Thyroid gland (tissue), 4 donors: ENCODE measurements around the gene KRT10.

Experiments used
- POLR2A ChIP-seq, 2 donors: fragments of 450-650 bp; IDR thresholded peaks; one replicate each; pipeline ENCODE4 v1.6.1; 2017; ENCODE audit warnings: antibody characterized with exemption in 2 of 2, mild to moderate bottlenecking in 2 of 2, moderate library complexity in 1 of 2
- TF ChIP-seq, protein P1 (sequence below), 6 experiments: fragments of 200-600 bp in 3 of 6; fragments of 450-650 bp in 3 of 6; sonication (generic) in 3 of 6; IDR thresholded peaks; one replicate each; pipeline ENCODE4 v1.5.1; 2016 to 2019; ENCODE audit warnings: antibody characterized with exemption in 6 of 6, mild to moderate bottlenecking in 2 of 6, inconsistent platforms in 1 of 6, moderate library complexity in 1 of 6

DNA sequence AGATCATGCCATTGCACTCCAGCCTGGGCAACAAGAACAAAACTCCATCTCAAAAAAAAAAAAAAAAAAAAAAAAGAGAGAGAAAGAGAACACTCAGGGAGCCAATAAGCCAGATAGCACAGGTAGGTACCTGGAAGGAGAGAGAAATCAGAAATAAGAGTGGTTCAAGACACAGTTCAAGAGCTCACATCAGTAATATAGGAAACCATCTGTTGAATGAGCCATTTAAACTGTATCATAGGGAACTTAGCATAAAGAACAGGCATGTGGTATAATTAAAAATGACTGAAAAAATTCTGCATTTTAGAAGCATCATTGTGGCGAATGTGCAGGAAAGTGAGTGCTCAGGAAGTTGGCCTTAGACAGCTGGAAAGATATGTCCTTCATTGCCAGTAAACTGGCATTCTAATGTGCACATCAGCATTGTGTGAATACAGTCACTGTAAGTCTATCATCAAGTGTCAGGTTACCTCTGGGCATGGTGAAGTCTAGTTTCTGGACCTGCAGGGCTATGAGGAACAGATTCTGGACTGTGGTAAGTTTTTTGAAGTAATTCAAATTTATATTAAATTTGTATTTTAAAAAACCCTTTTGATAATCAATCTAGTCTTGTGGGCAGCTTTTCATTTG lies 24.2 kb upstream of the KRT10 start:
- no peak for TF ChIP-seq POLR2A (IDR thresholded peaks at IDR 0.05)
- TF ChIP-seq, protein P1, sequence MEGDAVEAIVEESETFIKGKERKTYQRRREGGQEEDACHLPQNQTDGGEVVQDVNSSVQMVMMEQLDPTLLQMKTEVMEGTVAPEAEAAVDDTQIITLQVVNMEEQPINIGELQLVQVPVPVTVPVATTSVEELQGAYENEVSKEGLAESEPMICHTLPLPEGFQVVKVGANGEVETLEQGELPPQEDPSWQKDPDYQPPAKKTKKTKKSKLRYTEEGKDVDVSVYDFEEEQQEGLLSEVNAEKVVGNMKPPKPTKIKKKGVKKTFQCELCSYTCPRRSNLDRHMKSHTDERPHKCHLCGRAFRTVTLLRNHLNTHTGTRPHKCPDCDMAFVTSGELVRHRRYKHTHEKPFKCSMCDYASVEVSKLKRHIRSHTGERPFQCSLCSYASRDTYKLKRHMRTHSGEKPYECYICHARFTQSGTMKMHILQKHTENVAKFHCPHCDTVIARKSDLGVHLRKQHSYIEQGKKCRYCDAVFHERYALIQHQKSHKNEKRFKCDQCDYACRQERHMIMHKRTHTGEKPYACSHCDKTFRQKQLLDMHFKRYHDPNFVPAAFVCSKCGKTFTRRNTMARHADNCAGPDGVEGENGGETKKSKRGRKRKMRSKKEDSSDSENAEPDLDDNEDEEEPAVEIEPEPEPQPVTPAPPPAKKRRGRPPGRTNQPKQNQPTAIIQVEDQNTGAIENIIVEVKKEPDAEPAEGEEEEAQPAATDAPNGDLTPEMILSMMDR (IDR thresholded peaks at IDR 0.05), result no peak
